Transverse colon (tissue), 4 donors: ENCODE measurements around the gene PCNT. TPM values are rescaled to one million over a fixed set of nuclear protein-coding genes. Genes with fewer than 3 reads are reported as not detected.

ENCODE experiments used
- DNase-seq: peaks from one replicate; pipeline ENCODE4 v3.0.0-alpha.2; 2019
- H3K27ac ChIP-seq, 4 donors: fragments of 200-600 bp; sonication (generic); 2 replicates each; pipeline ENCODE4 v1.5.1; 2016 to 2018; ENCODE audit warnings: inconsistent platforms in 4 of 4
- H3K27me3 ChIP-seq: fragments of 200-600 bp; sonication (generic); 2 replicates; pipeline ENCODE4 v1.5.1; 2017; ENCODE audit warnings: inconsistent platforms
- H3K36me3 ChIP-seq, 4 donors: fragments of 200-600 bp; sonication (generic); 2 replicates each; pipeline ENCODE4 v1.5.1; 2017 to 2019; ENCODE audit warnings: inconsistent platforms in 4 of 4
- H3K4me1 ChIP-seq, 4 donors: fragments of 200-600 bp; sonication (generic); 2 replicates each; pipeline ENCODE4 v1.5.1; 2017 to 2020; ENCODE audit warnings: inconsistent platforms in 4 of 4
- H3K4me3 ChIP-seq, 4 donors: fragments of 200-600 bp; sonication (generic); 1 replicate in 1 of 4; 2 replicates in 3 of 4; pipeline versions ENCODE4 v1.5.1 to v1.6.1; 2017 to 2019; ENCODE audit warnings: inconsistent platforms in 4 of 4
- H3K9me3 ChIP-seq, 2 donors: fragments of 200-600 bp; sonication (generic); 2 replicates each; pipeline ENCODE4 v1.5.1; 2017 to 2019; ENCODE audit warnings: inconsistent platforms in 2 of 2
- CTCF ChIP-seq, 5 experiments: fragments of 200-600 bp in 3 of 5; fragments of 450-650 bp in 2 of 5; sonication (generic) in 3 of 5; IDR thresholded peaks; 1 replicate in 2 of 5; 2 replicates in 3 of 5; pipeline ENCODE4 v1.5.1; 2016 to 2017; ENCODE audit warnings: antibody characterized with exemption in 5 of 5, inconsistent platforms in 3 of 5, mild to moderate bottlenecking in 2 of 5, moderate library complexity in 1 of 5
- EP300 ChIP-seq: sonication (generic); formaldehyde crosslinking; IDR thresholded peaks from one replicate; pipeline ENCODE4 v1.6.1; 2017; ENCODE audit warnings: antibody characterized with exemption, low read depth
- POLR2A ChIP-seq: fragments of 450-650 bp; IDR thresholded peaks from one replicate; pipeline ENCODE4 v1.6.1; 2016; ENCODE audit warnings: antibody characterized with exemption, mild to moderate bottlenecking, moderate library complexity
- POLR2AphosphoS5 ChIP-seq, 3 donors: sonication (generic); formaldehyde crosslinking; IDR thresholded peaks; one replicate each; pipeline ENCODE4 v1.6.1; 2016; ENCODE audit warnings: antibody characterized with exemption in 3 of 3
- WGBS, 2 donors: methylation state at CpG; one replicate each; pipeline ENCODE4 v1.1.5; 2018; ENCODE audit warnings: low coverage in 1 of 2; 5-methylcytosine and 5-hydroxymethylcytosine counted together
- in situ Hi-C, 4 donors: fragments of 200-750 bp; cut with MboI; loops; one replicate each; pipeline versions ENCODE4 v1.15.0 to v1.15.1; 2017; ENCODE audit warnings: low sequenced_read_pairs in 3 of 4, low pct_ligation_motif_present in 1 of 4, low pct_unique_long_range_greater_than_20kb in 1 of 4
- intact Hi-C: fragments of 100-400 bp; cut with DNase I; formaldehyde crosslinking; loops from one replicate; pipeline ENCODE4 v1.15.1; 2023; ENCODE audit warnings: low total_unique reads
- total RNA-seq, 4 donors: library from RNA; depleted of rRNA; stranded (reverse); fragments of >200 nt; gene quantifications; one replicate each; pipeline ENCODE4 v1.1.0, GENCODE V29; 2016

Gene PCNT
- total RNA-seq, 4 donors from 2014 or later: 27.6 to 171 (median 63.4) TPM

- no peak for DNase-seq
- in situ Hi-C loops (no loop called here), intact Hi-C loops (no loop called here)
- H3K4me3 ChIP-seq: no peak overlapping the region
- no peak overlapping the region for H3K27ac ChIP-seq
- H3K4me1 ChIP-seq: peaks cover 6 to 15% (median 11%) of the 10 kb centered on the region in 4 donors
- H3K36me3 ChIP-seq: no peaks in the 10 kb centered on the region
- peaks cover 13% of the 10 kb centered on the region for H3K27me3 ChIP-seq
- TF ChIP-seq EP300: no peak
- TF ChIP-seq POLR2A: no peak
- no peak for TF ChIP-seq CTCF (IDR thresholded peaks at IDR 0.05)
- TF ChIP-seq POLR2AphosphoS5 (IDR thresholded peaks at IDR 0.05): no peak
- WGBS, 2 donors: 98% methylated on average over 9 of the region's 14 CpGs; no CpG with 5 or more reads in 1 of the 2 donors
- no peaks in the 10 kb centered on the region for H3K9me3 ChIP-seq
Measured at GRCh38 chr21:46301759-46302158, 22.2 kb upstream of the PCNT start.

GRCh38 chr21:46304437-46304836, 19.5 kb upstream of the PCNT start:
- H3K4me3 ChIP-seq: no peak overlapping the region
- no peak for TF ChIP-seq POLR2A
- TF ChIP-seq CTCF (IDR thresholded peaks at IDR 0.05): no peak
- TF ChIP-seq POLR2AphosphoS5 (IDR thresholded peaks at IDR 0.05): no peak
- no peak for TF ChIP-seq EP300
- H3K27ac ChIP-seq: no peak overlapping the region
- no peaks in the 10 kb centered on the region for H3K27me3 ChIP-seq
- DNase-seq: no peak
- H3K4me1 ChIP-seq: no peaks in the 10 kb centered on the region
- 88 to 100% methylated on average over 5 of the region's 5 CpGs for WGBS, 2 donors
- no peaks in the 10 kb centered on the region for H3K9me3 ChIP-seq
- intact Hi-C loops: loop anchor here (2.0 kb wide), 1 partner anchor 60 kb away; no protein-coding TSS in a partner anchor
- in situ Hi-C loops: no loop called here
- H3K36me3 ChIP-seq: no peaks in the 10 kb centered on the region

GRCh38 chr21:46304955-46305354, 19.0 kb upstream of the PCNT start:
- no peaks in the 10 kb centered on the region for H3K9me3 ChIP-seq
- no peak overlapping the region for H3K4me3 ChIP-seq
- in situ Hi-C loops (no loop called here), intact Hi-C loops (loop anchor here (2.0 kb wide), 1 partner anchor 60 kb away; no protein-coding TSS in a partner anchor)
- no peaks in the 10 kb centered on the region for H3K36me3 ChIP-seq
- H3K27ac ChIP-seq: no peak overlapping the region
- 96% methylated on average over 11 of the region's 11 CpGs for WGBS, 2 donors
- no peak for TF ChIP-seq EP300
- TF ChIP-seq POLR2A: no peak
- no peak for TF ChIP-seq POLR2AphosphoS5 (IDR thresholded peaks at IDR 0.05)
- TF ChIP-seq CTCF (IDR thresholded peaks at IDR 0.05): no peak
- DNase-seq: no peak
- no peaks in the 10 kb centered on the region for H3K4me1 ChIP-seq
- H3K27me3 ChIP-seq: no peaks in the 10 kb centered on the region

GRCh38 chr21:46307625-46308024, 16.3 kb upstream of the PCNT start:
- Histone ChIP-seq H3K9me3 (no peaks in the 10 kb centered on the region), H3K4me1 (no peaks in the 10 kb centered on the region), H3K4me3 (no peak overlapping the region), H3K27ac (no peak overlapping the region), H3K27me3 (no peaks in the 10 kb centered on the region), H3K36me3 (no peaks in the 10 kb centered on the region)
- no peak for TF ChIP-seq CTCF (IDR thresholded peaks at IDR 0.05)
- no peak for TF ChIP-seq POLR2A
- no peak for TF ChIP-seq POLR2AphosphoS5 (IDR thresholded peaks at IDR 0.05)
- TF ChIP-seq EP300: no peak
- intact Hi-C loops: no loop called here
- no peak for DNase-seq
- in situ Hi-C loops: no loop called here
- 62 to 80% methylated on average over 1 to 2 of the region's 2 CpGs for WGBS, 2 donors
